GM19438 (cell line): Measurements from ENCODE around the gene CFAP20.

Source experiments
- ATAC-seq: cut with Tn5 transposase; IDR thresholded peaks from one replicate; pipeline ENCODE4 v1.9.1; 2021; ENCODE audit warnings: low read depth; ENCODE audit not compliant: unreplicated experiment

Gene CFAP20

DNA sequence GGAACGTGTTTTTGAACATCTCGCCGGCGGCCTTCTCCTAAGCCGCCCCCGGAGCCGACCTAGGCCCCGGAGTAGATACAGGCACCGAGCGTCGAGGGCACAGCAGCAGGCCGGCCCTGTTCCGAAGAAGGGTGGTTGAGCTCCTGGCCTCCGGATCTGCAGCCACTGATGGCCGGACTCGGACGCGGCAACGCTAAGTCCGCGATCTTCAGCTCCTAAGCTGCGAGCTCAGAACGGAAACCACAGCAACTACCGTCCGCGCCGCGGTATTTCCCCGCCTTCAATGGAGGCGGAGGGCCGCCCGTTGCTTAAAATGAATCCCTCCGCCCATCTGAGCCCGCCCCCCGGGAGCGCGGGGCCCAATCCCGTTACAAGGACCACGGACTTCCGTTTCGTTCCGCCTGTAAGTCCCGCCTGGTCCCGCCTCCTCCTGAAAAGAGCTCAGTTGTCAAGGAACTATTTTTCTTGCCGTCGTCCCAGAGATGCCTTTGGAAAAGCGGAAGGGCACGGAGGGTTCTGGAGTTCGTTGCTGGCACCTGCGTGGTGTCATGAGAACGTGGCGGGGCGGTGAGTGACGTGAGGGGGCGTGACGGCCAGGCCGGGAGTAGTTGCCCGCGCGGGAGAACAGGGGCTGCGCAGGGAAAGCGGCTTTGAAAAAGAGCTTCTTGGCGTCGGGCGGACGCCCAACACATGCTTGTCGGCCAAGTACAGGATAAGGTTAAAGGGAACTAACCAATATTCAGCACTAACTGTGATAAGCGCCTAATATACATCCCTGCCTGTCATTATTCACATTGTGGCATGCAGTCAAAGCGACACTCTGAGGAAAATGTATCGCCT is at the start of gene CFAP20:
Gene CFAP20, minus strand, starts transcription at position 285 of the 840 bp plus-strand sequence. Its CDS starts 266 bp downstream, at position 19.
- peak; percentile 84 for ATAC-seq

DNA sequence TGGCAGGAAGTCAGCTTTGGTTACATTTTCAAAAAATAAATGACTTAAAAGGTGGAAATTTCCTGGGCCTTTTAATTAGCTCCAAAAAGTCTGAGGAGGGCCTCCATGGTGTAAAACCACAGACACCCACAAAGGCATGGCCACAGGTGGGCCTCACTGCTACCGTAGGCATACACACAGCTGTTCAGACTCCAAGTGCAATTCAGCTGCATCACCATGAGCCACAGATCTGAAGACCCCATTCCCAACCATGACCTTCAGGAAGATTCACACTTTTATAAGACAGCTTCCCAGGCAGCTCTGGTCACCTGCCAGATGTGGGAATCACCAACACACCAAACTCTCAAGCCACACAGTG is 48.2 kb upstream of the CFAP20 start:
- no peak for ATAC-seq

DNA sequence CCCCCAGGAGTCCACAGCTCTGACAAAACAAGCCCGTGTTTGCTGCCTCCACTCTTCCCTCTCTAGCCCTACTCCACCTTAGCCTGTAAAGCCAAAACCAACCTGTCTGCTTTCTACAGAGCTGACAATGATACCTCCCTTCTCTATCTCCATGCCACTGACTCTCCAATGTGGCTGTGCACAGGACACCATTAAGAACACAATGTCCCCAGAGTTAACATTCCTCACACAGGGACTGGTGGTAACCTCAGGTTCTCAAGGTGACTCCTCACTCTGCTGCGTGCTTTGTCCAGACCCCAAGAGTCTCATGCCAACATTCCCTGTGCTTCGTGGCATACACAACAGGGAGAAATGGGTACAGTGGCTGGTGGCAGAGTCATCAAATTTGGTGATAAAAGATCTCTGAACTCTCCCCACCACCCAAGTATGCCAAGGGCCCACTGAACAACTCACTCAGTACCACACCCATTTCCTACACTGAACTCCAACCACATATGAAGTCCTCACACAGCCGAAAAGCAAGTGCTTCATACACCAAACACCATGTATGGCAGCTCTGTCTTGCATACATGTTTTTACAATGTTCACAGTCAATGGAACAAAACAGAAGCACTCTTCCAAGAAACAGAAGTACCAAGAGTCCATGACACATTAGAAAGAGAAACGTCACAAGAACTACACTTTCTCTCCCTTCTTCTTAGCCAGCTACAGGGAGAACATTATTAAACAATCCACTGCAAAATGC is 47.6 kb upstream of the CFAP20 start:
- no peak for ATAC-seq

DNA sequence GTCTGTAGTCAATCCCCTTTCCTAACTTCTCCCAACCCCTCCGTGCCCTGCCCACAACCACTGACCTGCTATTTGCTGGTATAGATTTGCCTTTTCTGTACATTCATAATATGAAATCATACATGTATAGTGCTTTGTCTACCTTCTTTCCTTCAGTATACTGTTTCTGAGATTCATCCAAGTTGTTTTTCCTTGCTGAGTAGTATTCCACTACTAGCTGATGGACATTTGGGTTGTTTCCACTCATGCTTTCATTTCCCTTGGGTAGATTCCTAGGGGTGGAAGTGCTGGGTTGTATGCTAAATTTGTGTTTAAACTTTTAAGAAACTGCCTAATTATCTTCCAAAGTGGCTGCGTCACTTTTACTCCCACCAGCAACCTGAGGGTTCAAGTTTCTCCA is 41.0 kb upstream of the CFAP20 start:
- ATAC-seq: no peak

DNA sequence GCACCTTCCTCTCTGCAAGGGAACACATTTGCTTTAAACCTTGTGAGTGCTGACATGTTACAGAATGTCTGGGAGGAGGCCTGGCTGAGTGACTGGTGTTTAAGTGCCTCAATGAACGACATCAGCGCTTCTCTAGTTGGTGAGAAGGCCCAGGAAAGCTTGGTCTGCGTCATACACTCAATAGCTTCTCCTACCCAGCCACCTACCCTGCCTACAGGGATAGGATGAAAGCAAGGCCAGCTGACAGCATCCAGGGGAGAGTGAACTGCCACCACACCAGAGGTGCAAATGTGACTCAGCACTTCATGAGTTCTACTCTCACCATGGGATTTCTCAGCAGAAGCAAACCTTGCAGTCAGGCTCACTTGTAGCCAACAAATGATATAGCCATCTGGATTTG is 31.7 kb upstream of the CFAP20 start:
- ATAC-seq: no peak

DNA sequence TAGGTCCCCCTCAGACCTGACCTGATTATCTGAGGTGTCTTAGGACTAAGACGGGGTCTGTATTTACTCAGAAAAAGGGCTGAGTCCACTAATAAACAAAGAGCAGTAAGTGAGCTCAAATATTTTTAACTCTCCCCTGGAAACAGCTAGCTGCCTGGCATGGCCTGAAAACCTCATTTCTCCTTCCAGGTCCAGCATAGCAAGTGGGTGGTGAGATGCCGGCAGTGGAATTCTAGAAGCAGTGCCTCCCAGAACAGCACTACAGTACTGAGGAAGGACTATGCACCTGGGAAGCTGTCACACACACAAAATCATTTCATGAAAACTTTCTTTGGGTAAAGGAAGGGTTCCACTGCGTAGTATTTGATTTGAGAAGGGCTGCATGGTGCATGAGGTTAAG is 29.5 kb upstream of the CFAP20 start:
- ATAC-seq: no peak

DNA sequence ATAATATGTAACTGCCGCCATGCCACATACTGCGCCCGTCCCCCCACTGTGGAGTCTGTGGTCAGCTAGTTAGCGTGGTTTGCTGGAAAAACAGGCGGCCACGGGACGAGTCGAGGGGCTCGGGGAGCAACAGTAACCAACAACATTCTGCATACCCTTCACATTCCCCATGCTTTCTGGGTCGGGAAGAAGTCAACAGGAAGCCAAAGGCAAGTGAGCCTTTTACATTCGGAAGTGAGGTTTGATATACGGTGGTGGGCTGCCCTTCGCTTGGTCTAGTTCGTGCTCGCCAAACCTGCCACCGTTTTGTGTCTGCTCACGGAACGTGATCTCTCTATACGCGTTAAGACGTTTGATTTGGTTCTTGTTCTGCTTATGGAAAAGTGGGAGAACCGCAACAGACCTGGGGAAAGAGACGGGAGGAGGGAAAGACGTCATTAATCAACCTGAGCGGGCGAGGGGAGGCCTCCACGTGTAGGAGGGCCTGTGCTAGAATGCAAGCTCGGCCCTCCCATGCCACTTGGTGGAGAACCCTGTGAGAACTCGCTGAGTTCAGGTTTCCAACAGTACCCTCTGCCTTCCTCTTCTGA is 28.9 kb upstream of the CFAP20 start:
- ATAC-seq: no peak

DNA sequence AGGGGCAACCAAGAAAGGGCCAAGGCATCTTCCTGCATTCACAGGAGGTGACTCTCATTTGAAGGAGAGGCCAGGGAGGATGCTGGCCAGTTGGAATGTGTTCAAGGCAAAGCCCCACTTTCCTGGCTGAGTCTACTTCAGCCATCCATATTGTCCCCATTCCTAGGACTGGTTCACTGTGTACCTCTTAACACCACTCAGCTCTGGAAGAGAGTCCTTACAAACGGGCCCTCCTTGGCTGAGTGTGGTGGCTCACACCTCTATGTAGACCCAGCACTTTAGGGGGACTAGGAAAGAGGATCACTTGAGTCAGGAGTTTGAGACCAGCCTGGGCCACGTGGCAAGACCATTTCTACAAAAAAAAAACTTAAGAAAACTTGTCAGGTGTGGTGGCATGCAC is 28.1 kb upstream of the CFAP20 start:
- ATAC-seq: no peak

DNA sequence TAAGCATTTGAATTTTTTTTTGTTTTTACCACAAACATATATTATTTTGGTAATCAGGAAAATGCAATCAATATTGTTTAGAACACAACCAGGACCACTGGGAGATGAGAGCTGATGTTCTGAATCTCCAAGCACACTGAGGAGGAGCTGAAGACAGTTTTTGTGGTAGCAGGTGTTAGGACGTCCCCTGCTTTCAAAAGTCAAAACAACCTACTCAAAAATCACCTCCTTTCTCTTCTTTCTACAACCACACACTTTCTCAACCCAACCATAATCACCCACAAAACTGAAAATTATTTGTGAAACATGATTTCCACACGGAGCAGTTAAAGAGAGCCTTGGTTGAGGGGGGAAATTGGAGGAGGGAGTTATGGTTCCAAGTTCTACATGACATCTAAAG is 26.7 kb upstream of the CFAP20 start:
- ATAC-seq: no peak

DNA sequence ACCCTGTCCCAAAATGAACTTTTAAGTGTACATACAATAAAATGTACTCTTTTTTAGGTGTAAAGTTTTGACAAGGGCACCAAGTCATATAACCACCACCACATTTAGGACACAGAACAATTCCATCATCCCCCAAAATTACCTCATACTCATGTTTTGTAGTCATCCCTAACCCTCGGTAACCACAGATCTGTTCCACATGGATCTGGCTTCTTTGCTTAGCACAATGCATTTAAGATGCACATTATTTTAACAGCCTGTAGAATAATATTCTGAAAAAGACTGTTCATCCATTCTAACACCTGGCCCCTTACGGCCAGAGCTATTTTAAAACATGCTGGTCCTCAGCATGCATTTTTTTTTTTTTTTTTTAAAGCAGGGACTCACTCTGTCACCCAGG is 25.2 kb upstream of the CFAP20 start:
- ATAC-seq: no peak

DNA sequence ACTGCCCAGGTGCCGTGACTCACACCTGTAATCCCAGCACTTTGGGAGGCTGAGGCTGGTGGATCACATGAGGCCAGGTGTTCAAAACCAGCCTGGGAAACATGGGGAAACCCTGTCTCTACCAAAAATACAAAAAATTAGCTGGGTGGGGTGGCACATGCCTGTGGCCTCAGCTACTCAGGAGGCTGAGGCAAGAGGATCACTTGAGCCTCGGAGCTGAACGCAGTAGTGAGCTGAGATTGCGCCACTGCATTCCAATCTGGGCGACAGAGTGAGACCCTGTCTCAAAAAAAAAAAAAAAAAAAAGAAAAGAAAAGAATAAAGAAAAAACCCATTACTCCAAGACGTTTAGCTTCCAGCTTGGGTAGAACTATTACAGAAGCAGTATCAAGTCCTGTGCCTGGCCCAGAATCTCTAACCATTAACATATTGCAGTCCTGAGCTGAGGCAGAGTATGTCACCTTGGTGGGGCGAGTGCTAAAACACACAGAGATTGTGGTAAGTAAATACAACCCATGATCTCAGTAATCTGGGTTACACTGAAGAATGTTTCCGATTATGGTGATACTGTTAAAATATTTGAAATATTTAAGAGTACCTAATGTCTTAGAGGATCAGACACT is 23.2 kb upstream of the CFAP20 start:
- no peak for ATAC-seq

DNA sequence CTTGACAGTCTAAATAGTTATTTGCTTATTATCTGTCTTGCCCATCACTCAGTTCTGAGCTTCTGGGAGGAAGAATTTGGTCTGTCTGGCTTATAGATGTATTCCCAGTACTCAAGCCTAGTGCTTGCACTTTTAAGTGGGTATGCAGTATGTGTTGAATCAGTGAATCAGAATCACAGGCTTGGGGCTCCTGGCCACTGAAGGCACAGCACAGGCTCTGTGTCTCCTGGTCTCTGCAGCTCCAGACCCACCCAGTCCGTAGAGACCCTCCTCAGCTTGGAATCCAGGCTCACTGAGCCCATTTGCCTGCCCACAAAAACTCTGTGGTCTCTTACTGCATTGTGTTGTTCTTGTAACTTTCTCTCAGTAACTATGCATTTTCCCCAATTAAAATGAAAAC is 19.3 kb upstream of the CFAP20 start:
- no peak for ATAC-seq

DNA sequence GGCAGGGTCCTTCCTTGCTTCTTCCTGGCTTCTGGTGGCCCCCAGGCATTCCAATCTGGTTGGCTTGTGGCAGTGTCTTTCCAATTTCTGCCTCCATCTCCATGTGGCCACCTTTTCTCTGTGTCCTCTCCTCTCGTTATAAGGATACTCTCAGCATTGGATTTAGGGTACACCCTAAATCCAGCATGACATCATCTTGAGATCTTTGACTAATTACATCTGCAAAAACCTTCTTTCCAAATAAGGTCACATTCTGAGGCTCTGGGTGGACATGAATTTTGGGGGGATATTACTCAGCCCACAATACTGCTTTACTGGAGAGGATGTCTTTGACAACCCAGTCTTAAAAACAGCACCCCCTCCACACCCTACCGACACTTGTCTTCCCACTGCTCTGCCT is 18.9 kb upstream of the CFAP20 start:
- no peak for ATAC-seq

DNA sequence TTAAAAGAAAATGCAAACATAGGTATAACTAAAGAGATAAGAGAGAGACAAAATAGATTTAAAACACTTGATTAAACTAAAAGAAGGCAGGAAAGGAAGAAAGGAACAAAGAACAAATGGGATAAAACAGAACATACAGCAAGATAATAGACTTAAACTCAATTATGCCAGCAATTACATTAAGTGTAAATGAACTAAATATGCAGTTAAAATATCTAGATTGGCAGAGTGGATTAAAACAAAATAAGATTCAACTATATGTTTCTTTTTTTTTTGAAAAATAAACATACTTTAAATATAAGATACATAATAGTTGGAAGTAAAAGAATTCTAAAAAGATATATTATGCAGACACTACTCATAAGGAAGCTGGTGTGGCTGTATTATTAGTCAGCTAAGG is 9.7 kb upstream of the CFAP20 start:
- no peak for ATAC-seq

DNA sequence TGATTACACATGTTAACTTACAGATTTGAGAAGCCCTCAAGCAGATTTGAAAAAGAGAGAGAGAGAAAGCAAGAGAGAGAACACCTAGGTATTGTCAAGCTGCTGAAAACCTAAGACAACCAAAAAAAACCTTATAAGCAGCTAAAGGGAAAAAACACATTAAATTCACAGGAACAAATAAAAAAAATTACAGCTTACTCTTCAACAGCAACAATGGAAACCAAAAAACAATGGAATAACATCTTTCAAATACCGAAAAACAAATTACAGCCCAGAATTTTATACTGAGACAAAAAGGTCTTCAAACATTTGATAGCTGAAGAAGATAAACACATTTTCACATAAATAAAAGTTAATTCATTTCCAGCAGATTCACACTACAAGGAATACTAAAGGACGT is 8.4 kb upstream of the CFAP20 start:
- no peak for ATAC-seq

DNA sequence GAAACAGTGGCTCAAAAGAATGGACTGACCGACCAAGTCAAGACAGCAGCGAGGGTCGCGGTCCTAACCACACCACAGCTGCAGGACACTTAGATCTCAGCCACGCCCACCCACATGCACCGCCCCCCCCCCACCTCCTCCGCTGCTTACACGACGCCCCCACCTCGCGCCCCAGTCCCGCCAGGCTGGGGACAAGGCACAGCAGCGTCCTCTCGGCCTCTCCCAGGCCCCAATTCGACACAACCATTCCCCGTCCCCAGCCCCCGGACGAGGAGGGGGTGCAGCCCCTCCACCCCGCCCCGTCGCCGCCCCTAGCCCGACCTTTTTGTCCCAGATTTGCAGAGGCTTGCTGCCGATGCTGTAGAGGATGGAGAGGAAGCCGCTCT is 477 bp downstream of the CFAP20 start:
- peak; percentile 3 for ATAC-seq

DNA sequence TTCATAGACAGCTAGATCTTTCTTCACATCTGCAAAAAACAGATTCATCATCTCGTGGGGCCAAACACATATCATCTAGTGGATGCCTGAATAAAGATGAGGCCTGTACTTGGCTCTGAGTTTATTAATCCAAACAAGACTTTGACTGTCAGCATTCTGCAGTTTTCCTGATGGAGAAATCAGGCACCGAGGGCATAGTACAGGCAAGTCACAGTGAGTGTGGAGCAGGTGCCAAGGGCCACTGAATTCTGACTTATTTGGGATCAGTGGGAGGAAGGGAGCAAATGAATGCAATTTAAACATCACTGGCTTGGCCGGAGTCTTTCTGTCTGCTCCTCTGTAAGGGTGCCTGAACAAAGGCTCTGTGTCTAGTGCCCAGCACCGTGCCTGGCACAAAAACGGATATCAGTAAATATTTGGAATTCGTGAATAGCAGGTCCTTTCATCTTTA is 975 bp downstream of the CFAP20 start:
- ATAC-seq: no peak

DNA sequence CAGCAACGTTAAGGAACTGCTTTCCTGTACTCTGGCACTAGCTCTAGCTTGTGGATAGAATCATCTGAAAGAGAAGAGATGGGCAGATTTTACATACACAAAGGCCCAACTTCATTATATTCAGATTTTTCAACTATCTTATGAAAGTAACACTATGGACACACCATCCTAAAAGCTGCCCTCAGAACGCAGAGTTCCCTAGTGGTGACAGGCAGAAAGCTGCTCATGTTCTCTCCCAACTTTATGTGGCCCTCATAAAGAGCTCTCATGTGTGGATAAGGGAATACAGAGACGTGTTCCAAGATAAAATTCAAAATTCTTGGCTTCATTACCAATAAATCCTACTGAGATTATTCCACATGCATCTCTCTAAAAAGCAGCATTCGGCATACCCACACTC is 1.5 kb downstream of the CFAP20 start:
- ATAC-seq: no peak

DNA sequence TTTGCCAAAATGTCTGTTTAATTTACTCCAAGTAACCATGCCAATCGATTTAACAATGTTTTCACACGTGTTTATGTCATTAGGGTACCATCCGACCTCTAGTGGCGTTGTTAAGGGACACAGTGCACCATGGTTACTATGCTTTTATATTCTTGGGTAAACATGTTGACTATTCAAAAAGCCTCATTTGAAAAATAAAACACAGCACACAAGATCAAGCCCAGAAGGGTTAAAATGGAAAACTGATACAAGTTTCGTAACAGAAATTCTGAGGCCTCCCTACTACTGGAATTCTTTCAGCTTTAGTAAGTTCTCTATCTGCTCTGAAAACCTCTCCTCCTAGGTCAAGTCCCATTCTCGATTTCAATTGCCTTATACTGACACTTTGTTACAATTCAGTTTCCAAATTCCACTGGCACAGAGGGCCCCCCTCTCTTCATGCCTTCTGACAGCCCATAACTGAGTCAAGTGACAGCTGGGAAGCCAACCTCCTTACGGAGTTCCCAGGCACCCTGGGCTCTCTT is 2.1 kb downstream of the CFAP20 start:
- ATAC-seq: no peak

DNA sequence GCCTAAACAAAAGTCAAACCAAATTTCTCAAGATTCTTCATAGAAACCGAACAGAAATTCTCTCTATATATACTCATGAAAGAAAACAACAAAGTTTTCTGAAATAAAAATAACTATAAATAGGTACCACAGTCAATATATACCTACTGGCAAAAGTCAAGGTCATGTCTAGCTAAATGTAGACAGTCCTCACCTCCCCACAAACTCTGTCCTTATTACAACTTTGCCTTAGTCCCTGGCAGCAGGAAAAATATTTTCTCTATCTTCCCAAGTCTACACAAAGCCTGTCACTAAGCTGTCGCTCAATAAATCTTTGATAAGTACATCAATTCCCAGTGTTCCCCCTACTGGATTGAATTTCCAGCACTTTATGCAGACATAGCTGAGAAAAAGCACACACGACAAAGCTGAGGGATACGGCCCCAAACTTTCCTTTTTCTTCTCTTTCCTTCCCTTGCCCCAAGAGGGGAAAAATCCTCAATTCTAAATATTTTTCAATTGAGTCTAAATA is 2.7 kb downstream of the CFAP20 start:
- no peak for ATAC-seq
